ENCODE measurements around the gene SH3RF3.
A peak's percentile ranks its signal among the peaks of the same experiment; 100 is the strongest.
"Not testable (repeated sequence)": the region's sequence is repeated elsewhere in the genome, so short reads cannot be mapped to it uniquely, and the experiment has no call there.

SH3RF3 gene

DNA sequence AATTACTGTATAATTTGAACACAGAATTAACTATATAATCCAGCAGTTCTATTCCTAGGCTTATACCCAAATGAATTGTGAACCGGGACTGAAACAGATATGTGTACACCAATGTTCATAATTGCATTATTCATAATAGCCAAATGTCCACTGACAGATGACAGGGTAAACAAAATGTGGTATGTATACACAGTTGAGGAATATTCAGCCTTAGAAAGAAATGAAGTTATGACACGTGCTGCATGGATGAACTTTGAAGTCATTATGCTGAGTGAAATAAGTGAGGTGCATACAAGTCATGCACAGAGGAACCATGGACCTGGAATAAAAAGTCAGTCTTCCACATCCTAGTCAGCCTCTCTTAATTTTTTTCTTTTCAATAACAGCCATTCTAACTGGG lies 91.9 kb downstream of the SH3RF3 start:
- no peak for DNase-seq (ENCODE audit: low spot score)

DNA sequence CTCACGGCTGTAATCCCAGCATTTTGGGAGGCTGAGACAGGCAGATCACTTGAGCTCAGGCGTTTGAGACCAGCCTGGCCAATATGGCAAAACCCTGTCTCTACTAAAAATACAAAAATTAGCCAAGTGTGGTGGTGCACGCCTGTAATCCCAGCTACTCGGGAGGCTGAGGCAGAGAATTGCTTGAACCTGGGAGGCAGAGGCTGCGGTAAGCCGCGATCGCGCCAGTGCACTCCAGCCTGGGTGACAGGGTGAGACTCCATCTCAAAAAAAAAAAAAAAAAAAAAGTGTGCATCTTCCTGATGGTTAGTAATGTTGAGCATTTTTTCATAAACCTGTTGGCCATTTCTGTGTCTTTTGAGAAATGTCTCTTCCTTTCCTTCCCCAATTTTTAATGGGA lies 92.3 kb downstream of the SH3RF3 start:
- DNase-seq (ENCODE audit: low spot score) = not testable (repeated sequence)

DNA sequence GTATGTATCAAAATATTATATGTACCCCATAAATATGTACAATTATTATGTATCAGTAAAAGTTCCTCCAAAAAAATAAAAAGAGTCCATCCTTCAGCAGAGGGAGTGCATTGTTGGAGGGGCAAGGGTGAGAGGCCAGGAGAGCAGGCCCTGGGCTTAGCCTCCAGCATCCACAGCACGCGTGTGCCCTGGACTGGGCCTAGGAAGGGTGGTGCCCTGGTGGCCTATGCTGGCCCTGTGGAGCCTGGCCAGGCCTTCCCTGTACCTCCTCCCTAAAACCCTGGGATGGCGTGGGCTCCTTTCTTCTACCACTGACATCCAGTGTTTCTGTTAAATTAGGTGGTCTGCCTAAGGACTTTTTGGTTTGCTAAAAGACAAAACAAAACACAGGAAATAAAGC lies 93.4 kb downstream of the SH3RF3 start:
- no peak for DNase-seq (ENCODE audit: low spot score)

DNA sequence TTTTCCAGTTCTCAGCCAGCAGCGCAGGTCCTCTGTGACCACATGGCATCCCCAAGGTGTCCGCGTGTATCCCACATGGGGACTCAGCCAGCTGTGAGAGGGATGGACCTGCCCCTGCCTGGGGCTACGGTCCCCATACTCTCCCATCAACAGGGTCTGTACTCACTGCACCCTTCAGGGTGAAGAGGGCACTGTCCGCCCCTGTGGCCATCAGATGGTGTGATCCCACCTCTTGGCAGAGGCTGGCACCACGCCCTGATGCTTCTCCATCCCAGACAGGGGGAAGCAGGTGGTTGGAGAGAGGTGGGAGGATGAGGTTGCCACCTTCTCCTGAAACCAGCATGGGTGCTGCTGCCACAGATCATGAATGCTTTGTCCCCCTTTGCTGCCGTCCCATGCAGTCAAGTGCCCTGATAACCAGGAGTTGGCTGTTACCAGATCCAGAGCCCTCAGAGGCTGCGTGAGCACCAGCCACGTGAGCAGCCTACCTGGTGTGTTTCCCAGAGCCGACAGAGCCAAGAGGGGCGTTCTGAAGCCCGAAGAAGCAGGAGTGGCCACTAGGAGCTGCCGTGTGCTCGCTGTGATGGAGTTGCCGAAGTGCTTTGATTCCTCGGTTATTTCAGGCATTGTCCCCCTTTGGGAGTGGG lies 93.9 kb downstream of the SH3RF3 start:
- DNase-seq (ENCODE audit: low spot score) = no peak

DNA sequence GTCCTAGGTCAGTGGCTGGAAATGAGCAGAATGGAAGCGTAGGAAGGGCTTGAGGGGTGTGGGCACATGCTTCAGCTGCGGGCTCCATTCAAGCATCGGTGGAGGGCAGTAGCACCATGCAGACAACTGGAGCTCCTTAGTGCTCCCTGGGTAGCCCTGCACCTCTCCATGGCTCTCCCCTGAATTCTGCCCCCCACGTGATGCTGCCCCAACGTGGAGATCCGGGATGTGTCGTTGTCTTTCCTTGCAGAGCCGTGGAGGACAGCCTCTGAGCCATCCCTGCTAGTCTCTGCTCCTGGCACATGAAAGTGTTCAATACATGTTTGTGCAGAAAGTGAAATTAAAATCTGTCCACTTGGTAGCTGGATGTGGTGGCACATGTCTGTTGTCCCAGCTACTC lies 94.5 kb downstream of the SH3RF3 start:
- DNase-seq (ENCODE audit: low spot score) = no peak

DNA sequence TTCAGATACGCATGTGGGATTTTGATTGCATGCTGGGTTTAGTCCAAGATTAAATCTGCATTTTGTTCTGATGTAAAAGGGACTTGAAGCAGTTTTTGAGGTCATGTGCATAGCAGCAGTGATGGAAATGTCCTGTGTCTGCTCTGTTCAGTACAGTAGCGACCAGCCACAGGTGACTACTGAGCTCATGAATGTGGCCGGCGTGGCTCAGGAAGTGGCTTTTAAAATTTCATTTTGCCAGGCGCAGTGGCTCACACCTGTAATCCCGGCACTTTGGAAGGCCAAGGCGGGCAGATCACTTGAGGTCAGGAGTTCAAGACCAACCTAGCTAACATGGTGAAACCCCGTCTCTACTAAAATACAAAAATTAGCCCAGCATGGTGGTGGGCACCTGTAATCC lies 95.3 kb downstream of the SH3RF3 start:
- DNase-seq (ENCODE audit: low spot score) = not testable (repeated sequence)

DNA sequence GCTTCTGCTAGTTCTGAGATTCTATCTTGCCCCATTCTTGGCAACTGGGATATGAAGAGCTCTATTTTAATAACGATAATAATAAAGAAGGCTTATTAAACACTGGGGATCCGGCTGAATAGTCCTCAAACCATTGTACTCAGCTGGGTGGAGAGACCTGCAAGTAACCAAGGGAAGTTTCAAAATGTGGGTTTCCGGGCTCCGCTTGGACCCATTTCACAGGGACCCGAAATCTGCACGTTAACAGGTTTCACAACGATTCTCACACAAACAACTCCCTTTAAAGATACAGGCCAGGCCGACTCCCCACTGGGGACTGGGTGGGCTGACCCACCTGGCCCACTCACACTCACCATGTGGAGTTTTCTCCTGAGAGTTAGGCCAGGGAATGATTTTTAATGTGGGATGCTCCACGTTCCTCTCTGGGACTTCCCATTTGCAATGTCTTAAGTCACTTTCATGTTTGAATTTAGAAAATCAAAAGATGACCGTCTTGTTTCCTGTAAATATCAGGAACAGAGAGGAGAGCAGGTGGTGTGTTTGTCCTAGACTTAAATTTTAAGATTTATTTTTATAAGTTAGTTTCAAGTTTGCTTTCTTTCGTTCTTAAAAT lies 96.3 kb downstream of the SH3RF3 start:
- DNase-seq (ENCODE audit: low spot score) = no peak

DNA sequence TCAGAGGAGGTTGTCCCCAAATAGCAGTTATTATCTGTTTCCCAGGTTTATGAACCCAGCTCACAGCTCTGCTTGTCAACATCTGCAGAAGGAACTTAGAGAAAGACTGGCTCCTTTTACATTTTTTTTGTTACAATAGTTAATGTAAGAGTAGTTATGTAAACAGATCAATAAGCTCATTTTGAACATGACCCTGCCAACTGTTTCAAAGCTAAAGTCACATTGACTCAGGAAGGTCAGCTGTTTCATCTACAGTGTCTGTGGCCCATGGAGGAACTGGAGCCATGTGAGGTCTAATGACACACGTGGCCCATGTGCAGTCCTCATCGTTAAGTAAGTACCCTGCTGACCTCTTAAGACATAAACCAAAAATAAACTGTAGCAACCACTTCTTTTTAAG lies 97.1 kb downstream of the SH3RF3 start:
- DNase-seq (ENCODE audit: low spot score) = no peak

DNA sequence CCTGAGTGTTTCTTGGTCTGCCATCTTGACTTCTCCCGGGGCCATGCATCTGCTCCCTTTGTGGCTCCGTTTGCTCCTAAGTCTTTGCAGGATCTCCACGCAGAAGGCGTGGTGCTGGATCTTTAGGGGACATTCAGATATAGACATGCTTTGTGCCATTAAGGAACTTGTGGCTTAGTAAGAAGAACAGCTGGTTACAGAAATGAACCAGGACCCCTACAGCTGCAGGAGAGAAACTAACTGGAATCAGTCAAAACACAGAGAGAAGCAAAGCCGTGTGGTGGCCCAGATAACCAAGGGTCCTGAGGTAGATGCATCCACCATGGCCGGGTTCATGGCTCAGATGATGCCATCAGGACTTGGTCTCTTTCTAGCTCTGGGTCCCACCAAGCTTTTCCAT lies 97.6 kb downstream of the SH3RF3 start:
- DNase-seq (ENCODE audit: low spot score) = no peak

DNA sequence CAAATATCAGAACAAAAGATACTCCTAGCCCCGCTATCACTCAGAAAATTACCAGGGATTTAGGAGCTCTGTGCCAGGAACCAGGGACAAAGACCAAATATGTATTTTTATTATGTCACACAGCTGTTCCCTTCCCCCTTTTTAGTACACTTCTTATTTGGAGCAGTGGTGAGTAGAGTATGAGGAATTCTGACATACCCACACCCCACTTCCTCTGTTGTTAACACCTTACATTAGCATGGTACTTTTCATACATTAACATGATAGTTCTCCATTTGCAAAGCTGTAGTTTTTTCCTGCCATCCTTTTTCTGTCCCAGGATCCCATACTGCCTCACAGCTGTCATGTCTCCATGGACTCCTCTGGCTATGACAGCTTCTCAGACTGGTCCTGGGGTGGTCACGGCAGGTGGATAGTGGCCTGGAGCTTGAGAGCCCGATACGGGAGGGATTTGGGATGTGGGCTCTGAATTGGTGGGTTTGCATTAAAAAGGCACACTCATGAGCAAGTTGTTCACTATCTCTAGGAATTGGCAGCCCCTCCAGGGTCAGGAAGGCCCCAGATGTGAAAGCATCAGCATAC lies 100.2 kb downstream of the SH3RF3 start:
- no peak for DNase-seq (ENCODE audit: low spot score)

DNA sequence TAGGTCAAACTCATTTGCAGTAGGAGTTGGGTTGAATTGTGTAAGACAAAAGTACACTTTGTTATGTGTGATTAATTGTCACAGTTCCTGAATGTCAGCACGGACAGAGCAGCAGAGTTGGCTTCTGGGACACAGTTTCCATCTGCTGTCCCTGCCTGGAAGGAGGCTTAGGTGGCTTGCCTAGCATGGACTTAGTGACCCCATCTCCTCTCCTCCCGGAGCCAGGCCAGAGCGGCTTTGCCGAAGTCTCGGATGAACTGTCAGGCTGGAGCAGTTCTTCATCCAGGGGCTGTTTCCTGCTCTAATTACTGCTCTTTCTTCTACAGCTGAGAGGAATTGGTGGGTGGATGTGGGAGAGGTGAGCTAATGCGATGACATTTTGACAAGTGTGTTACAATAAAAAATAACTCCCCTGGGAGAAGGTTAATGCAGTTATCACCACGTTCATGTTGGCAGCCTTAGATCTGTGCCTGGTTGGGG lies 102.0 kb downstream of the SH3RF3 start:
- DNase-seq (ENCODE audit: low spot score) = no peak

DNA sequence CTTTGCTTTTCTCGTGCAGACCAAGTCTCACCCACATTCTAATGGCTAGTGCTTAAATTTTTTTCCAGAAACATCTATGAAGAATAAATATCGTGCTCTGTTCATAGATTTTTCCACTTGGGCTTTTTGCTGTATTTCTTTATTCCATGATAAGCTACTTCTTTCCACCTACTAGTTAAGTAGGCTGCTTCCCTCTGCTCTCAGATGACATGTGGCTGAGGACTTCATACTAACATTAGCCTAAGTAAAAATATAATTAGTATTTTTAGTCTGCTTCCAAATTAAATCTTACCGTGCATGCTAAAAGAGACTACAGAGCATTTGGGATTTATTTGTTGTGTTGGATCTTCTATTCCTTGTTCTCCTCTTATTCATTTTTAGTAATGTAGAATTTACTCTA lies 102.4 kb downstream of the SH3RF3 start:
- no peak for DNase-seq (ENCODE audit: low spot score)

DNA sequence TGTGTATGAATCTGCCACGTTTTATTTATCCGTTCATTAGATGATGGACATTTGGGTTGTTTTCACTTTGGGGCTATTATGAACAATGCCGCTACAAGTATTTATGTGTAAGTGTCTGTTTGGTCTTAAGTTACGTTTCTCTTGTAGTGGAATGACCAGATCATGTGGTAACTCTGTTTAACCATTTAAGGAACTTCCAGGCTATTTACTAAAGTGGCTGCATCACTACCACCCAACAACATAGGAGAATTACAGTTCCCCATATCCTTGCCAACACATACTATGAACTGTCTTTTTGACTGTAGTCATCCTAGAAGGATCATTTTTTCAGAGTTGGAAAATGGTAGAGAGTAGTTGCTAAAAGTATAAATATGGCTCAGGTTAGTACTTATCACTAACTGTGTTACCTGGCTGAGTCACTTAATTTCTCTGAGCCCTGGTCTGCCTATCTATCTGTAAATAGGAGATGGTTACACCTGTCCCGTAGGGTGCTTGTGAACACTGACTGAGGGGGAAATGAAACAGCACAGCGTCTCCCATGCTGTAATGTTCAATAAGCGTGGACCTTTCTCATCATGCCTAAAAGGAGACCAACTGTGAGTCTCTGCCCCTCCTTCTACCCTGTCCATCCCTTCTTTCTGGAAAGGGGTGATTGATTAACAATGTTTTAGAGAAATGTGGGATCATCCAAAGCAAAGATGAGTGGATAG lies 103.1 kb downstream of the SH3RF3 start:
- no peak for DNase-seq (ENCODE audit: low spot score)

DNA sequence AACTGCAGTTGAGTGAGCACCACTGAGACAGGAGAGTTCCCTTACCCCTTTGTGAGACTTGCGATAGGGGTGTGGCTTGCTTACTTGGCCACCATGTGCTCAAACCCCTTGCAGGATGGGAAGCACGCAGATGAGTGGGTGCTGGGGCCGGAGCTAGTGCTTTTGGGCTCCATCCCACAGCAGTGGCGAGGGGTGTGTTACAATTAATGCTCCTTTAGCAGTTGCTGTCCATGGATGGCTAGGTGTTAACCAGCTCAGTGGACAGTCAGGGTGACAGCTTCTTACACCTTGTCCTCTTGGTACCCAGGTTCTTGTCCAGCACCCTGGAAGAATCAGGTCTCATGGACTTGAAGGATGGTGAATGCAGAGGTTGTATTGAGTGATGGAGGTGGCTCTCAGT lies 103.9 kb downstream of the SH3RF3 start:
- no peak for DNase-seq (ENCODE audit: low spot score)

DNA sequence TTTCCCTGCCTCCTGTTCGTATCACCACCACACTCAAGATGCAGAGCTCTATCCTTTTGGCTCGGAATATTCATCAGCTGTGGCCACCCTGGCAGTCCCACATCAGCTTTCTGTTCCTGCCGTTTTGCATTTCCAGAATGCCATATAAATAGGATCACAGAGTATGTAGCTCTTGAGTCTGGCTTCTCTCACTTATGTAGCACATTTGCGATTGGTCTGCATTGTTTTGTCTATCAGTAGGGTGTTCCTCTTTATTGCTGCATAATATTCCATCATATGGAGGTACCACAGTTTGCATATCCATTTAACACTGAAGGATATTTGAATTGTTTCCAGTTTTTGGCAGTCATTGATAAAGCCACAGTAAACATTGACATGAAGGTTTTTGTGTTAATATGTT lies 104.6 kb downstream of the SH3RF3 start:
- DNase-seq (ENCODE audit: low spot score) = no peak

DNA sequence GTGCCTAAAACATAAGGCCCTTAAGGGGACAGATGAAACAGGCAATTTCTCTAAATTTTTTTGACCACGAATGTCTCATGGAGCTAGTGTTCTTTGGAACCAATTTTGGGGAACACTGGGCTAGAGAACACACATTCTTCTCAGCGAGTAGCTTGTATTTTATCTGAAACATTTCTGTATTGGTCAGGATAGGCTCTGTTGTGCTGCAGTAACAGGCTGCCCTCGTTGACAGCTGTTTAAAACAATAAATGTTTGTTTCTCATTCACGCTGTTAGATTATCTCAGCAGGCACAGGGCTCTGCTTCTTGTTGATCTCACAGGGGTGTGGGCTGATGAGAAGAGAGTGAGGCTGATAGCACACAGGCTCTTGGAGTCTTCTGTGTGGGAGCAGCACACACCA lies 105.3 kb downstream of the SH3RF3 start:
- DNase-seq (ENCODE audit: low spot score) = no peak

DNA sequence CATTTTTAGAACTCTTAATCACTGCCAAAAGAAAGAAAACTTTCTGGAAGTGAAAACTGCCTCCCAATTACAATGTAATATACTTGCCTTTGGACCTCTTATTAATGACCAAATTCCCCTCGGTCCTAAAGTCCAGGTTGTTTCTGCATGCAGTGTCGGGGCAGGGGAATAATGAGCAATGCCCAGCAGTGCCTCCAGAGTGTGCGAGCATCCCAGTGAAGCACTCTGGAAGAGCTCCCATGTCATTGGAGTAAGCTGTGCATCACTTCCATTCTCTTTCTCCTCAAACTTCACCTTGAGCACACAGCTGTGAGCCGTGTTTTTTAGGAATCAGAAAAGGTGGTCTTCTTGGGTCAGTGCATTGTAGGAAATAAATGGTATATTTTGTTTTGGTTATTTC lies 107.1 kb downstream of the SH3RF3 start:
- DNase-seq (ENCODE audit: low spot score) = no peak

DNA sequence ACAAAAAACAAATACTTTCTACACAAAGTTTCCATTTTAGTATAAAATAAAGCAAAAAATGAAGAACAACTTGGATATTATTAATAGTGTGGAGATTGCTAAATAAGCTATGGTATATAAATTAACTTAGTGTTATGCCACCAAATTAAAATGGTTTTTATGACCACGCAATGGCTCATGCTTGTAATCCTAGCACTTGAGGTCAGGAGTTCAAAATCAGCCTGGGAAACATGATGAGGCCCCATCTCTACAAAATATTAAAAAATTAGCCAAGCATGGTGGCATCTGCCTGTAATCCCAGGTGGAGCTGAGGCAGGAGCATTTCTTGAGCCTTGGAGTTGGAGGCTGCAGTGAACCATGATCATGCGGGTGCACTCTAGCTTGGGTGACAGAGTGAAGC lies 108.8 kb downstream of the SH3RF3 start:
- no peak for DNase-seq (ENCODE audit: low spot score)

DNA sequence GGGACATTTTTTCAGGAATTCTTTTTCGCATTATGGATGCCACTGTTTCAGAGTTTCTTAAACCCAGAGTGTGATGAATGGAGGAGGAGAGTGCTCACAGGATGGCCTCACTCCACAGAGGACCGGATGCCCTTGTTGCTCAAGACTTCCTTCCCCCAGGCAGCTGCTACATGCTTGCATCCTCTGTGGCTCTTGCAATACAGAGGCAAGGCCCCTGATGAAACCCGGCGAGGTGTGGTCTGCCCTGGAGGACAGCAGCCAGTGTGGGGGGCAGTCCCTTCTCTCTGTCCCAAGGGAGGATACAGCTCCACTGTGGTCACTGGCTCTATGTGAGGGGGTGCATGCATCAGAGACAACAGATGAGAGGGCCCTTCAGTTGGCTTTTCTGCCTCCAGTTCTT lies 109.6 kb downstream of the SH3RF3 start:
- DNase-seq (ENCODE audit: low spot score) = peak; percentile 84

DNA sequence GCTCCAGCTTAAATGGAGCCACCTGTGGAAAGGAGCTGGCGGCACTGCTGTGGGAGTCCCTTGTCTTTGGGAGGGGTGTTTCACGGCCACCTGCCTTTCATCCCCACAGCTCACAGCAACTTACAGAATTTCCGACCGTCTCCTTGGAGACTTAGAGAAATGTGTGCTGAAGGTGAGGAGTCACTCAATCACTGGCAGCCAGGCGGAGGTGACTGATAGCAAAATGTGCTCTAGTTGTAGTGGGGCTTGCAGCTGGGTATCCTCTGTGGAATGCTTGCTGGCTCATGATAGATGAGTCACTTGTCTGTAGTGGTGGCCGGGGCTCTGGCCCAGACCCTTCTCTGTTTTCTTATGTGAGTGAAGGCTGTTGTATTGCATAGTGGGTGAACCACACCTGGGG lies 110.7 kb downstream of the SH3RF3 start:
- DNase-seq (ENCODE audit: low spot score) = no peak

DNA sequence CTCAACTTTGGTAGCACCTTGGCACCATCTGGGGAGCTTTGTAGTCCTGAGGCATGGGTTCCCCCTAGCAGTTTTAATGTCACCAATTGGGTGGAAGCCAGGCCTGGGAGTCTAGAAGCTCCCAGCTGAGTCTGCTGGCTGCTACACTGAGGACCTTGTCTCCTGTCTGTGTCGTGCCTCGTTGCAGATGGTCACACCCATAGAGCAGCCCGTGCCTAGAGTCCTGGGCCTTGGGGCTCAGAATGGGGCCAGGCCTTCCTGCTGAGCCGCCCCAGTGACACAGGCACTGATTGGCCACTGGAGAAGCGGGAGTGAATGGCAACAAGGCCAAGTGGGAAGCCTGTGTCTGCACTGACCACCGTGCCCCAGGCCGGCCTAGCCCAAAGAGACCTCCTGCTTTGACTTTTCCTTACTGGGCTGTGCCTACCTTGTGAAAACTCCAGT lies 113.2 kb downstream of the SH3RF3 start:
- no peak for DNase-seq (ENCODE audit: low spot score)

DNA sequence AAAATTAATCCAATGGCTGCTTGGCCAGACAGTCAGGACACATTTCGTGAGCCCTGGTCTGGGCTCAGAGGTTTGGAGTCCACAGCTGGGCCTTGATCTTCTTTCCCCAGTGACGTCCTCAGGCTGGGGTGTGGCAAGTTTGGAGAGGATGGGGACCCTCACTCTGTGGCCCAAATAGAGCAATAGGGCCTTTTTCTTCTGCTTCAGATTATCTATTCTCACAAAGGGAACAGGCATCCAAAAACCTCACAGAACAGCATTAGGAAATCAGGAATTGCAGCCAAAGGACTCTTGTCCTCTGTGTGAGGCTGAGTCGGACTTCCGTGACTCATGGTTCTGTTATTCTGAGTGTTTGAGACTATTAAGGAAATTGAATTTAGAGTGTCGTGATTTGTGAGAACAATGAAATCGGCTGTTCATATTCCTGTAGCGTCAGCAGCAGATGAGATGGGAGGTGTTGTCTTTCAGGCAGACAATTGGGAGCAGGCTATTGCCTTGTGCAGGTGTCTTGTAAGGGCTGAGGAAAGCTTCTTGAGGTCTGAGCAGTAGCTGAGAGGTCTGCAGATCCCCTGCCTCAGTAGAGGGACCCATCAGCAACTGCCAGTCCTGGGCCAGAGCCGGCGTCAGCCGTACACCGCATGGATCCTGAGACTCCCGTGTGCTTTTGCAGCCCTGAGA lies 113.8 kb downstream of the SH3RF3 start:
- DNase-seq (ENCODE audit: low spot score) = peak; percentile 72

Measured in AG08395 (cell line).